NCI-H1930 (cell line): Measurements from ENCODE around the gene RRN3.
"Not testable (repeated sequence)": the region's sequence is repeated elsewhere in the genome, so short reads cannot be mapped to it uniquely, and the experiment has no call there.

ENCODE experiments used
- DNase-seq, 2 experiments: peaks; one replicate each; lab custom pipeline; 2025; lab: John Stamatoyannopoulos, UW

Gene RRN3

DNA sequence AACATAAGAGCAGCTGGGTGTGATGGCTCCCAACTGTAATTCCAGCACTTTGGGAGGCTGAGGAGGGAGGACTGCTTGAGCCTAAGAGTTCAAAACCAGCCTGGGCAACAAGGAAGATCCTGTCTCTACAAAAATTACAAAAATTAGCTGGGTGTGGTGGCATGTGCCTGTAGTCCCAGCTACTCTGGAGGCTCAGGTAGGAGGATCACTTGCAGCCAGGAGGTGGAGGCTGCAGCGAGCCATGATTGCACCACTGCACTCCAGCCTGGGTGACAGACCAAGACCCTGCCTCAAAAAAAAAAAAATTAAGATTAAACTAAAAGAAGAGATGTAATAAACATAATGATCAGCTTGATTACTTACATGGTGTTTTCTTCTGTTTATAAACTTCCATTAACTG lies 43.6 kb downstream of the RRN3 start:
- DNase-seq = not testable (repeated sequence)

DNA sequence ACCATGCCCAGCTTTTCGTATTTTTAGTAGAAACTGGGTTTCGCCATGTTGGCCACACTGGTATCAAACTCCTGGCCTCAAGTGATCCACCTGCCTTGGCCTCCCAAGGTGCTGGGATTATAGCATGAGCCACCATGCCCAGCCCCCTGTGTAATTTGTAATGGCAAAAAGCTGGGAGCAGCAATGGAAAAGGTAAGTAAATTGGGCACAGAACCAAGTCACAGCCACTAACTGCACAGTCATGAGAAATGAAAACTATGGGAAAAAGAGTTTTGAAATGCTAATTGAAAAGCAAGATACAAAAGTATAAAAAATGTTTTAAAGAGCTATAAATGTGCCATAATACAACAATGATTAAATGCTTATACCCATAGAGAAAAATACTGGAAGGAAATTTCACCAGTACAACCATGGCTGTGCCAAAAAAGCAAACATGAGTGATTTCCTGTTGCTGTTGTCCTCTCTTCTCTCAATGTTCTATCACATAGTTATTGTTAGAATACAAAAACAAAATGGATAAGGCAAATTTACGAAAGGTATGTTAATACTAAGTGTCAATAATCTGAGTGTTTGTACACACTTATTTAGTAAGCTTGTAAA lies 44.4 kb downstream of the RRN3 start:
- no peak for DNase-seq

DNA sequence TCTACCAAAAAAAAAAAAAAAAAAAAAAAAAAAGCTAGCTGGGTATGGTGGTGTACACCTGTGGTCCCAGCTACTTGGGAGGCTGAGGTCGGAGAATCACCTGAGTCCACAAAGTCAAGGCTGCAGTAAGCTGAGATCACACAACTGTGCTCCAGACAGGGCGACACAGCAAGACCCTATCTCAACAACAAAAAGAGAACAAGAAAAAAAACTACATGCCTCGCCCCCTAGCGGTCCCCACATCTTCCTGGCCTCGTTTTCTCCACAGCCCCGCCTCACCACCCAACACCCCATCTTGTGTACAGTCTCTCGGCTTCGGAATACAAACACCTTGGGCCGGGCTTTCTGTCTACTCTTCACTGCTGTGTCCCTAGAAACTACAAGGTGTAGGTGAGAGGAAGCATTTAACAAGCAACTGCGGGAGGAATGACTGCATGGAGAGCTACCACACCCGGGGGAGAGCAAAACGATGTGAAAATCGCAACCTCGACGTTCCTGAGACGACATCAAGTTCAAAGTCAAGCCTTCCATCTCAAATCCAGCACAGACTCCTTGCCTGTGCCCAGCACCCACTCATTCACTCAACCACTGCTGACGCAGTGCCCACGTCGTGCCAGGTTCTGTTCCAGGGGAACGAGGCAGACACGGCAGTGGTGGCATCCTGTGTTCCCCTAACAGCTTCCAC lies 47.2 kb downstream of the RRN3 start:
- DNase-seq = no peak

DNA sequence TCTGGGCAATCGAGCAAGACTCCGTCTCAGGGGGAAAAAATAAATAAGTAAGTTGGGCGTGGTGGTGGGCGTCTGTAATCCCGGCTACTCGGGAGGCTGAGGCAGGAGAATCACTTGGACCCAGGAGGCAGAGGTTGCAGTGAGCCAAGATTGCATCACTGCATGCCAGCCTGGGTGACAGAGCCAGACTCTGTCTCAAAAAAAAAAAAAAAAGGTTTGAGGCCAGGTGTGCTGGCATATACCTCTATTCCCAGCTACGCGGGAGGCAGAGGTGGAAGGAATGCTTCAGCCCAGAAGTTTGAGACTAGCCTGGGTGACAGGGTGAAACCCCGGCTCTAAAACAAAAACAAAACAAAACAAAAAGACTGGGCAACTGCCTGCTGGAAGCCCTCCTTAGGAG lies 48.8 kb downstream of the RRN3 start:
- not testable (repeated sequence) for DNase-seq

DNA sequence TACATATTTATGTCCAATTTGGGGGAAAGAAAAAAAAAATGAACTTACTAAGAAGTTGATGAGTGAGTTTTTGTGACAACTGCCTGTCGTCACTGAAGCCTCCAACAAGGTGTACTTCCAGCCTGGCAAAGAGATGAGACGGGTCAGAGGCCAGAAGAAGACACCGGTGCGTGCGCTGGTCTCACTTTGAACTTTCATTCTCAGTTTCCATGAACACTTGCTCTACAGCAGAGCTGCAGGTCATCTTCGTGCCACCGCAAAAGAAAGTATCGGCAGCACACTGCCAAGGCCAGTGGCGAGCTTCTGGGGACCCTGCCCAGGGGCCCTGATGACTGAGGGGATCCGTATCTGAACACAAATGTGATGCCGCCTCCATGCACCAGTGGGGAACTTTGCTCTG lies 49.8 kb downstream of the RRN3 start:
- no peak for DNase-seq

DNA sequence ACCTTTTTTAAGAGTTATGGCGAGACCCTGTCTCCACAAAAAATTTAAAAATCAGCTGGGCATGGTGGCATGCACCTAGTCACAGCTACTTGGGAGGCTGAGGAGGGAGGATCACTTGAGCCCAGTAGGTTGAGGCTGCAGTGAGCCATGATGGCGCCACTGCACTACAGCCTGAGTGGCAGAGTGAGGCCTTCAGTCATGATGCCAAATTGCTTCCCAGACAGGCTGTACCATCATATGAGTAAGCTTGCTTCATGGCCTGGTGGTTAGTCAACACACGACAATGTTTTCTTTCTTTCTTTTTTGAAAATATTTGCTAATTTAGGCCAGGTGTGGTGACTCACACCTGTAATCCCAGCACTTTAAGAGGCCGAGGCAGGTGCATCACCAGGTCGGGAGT lies 50.7 kb downstream of the RRN3 start:
- no peak for DNase-seq

DNA sequence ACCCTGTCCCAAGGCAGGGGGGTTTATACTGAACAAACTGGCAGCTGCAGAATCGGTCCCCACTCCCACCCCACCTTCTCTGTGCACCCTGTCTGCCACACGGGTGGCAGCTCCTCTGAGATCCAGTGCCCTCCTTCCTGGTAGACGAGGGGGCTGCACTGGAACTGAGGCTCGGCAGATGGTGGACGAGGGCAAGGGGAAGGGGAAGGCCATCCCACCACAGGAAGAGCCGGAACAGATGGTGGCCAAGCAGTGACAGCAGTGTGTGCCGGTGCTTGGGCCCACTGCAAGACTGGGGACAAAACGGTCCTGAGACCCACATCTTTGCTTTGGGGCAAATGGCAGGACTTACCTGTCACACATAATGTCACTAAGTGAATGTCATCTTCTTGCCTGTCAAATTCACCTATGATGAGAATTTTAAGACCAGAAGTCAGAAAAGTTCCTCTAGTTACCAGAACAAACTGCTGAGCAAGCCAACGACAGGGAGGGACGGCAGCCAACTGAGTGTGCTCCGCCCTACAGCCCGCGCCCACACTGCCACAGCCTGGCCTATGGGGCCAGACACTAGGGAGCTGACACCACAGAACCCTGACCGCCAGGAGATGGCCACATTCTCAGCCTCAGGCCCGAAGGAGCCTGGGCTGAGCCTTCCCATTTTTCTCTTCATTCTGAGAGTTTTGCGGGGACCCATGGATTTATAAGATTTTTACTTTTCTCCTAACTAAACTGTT lies 52.6 kb downstream of the RRN3 start:
- no peak for DNase-seq

DNA sequence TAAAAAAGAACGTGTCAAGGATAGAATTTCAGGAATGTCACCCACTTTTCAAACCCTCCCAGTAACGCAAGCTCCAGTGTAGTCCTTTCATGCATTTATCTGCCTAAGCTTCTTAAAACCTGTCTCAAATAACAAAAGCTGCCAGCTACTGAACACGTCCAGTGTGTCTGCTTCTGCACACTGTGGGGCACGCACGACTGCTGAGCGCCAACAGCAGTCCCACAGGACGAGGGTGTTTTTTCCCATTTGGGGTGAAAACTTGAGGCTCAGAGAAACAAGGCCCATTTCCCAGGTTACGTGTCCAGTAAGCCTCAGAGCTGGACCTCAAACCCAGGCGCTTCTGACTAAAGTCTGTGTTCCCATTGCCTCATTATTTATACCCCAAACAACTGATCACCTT lies 55.4 kb downstream of the RRN3 start:
- DNase-seq = no peak

DNA sequence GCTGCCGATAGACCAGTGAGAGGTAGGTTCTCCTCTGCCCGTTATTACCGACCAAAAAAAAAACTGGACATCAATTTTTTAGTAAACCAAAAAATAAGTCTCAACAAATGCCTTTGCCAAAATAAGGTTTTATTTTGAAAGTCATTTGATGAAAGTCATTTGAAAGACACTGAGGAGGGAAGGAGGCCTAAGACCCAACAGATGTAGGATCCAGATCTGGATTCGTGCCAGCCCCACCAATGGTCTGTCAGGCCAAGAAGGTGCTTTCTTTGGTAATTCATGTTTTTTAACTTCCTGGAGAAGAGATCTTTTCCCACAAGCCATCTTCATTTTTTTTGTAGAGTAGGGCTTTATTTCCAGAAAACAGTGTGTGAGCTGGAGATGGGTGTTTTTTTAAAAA lies 56.3 kb downstream of the RRN3 start:
- DNase-seq = no peak

DNA sequence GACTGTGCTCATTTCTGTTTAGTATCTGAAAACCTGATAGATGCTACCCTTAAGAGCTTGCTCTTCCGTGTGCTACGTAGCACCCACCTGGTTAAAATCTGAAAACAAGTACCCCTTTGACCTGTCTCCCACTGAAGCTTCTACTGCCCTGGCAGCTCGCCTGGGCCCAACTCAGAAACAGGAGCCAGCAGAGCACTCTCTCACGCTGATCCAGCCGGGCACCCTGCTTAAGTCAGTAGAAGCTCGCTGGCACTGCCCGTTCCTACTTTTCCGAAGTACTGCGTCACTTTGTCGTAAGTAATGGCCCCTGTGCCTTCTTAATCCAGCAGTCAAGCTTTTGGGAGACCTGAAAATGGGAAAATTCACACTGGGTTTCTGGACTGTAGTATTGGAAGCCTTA lies 57.1 kb downstream of the RRN3 start:
- DNase-seq = no peak

DNA sequence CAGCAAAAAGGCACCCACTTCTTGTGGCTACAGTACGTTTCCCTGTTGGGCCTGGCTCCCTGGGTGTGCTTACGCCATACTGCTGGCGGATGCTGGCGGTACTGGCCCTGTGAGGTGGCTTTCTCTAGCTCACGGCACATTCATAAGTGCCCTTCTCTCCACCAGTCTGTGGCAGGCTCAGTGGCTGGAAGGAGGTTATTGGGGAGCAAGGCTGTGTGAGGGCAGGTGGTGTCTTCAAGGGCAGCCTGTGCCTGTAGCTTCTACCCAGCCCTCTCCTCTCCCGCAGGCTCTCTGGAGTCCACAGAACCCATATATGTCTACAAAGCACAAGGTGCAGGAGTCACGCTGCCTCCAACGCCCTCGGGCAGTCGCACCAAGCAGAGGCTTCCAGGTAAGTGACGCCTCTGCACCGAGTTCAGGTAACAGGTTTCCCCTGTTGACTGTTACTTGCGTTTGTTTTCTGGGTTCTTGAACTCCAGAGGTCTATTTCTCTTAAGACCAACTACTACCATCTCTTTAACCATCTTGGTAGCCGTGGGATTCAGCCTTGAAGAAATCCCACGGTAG lies 58.8 kb downstream of the RRN3 start:
- no peak for DNase-seq

DNA sequence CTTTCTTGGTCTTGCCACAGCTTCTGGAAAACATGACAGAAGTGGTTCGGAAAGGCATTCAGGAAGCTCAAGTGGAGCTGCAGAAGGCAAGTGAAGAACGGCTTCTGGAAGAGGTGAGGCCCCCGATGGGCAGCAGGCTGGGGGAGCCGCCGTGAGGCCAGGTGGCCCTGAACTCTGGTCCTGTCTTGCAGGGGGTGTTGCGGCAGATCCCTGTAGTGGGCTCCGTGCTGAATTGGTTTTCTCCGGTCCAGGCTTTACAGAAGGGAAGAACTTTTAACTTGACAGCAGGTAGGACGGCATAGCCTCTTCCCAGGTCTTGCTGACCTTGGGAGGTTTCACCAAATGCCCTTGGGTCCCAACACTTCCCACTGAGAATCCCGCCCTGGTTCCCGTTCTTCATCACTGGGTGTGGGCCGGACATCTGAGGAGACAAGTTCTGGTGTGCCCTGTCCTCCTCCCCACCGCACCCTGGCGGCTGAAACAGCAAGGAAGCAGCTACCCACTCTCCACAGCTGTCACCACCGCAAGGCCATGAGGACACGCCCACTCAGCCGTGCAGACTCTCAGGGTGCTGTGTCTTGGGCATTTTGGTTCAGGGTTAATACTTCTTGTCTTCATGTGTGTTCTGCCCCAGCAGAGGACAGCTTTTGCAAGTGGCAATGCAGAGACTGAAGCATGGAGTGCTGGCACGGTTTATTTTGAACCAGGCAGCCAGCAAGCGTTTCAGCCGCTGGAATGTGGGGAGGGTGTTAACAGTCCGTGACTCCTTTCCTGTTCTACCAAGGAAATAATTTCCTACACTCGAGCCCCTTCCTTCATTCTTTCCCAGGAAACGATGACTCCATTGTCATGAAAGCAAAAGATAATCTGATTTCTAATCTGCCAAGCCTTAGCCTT lies 59.6 kb downstream of the RRN3 start:
- DNase-seq = no peak

DNA sequence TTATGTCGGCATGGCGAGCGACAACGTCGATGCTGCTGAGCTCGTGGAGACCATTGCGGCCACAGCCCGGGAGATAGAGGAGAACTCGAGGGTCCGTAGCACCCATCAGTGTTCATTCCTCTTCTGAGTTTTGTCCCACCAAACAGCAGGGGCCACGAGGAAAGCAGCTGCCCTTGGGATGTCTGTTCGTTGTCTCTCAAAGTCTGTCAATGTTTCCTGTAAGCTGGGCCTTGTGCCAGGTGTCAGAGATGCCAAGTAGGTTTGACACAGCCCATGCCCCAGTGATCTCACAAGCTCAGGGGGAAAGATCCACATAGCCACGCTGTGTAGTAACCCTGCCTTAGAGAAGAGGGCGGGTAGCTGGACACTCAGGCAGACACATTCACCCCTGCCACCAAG lies 60.8 kb downstream of the RRN3 start:
- DNase-seq = no peak

DNA sequence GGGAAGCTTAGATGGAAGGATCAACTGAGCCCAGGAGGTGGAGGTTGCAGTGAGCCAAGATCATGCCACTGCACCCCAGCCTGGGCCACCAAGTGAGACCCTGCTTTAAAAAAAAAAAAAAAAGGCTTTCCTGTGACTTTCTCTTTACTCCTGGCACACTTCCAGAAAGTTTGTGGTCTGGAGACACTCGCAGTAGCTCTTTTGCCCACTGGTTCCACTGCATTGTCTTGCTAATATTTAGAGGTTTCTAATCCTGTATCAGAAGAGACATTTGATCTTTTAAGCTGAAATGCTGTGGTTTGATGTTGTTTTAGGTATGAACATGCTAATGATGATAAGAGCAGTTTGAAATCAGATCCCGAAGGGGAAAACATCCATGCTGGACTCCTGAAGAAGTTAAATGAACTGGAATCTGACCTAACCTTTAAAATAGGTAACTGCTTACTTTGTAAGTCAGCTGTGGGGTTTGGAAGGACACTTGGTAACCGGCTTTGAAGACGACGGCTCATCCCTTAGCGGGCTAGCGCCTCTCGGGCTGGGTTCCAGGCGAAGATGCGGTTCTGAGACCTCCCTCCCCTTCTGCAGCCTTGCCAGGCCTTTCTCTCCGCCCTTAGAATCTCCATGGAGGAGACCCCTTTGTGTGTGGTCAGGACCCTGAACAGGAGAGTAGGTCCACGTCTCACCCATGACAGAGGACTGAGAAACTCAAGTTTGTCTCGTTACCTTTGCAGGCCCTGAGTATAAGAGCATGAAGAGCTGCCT lies 61.3 kb downstream of the RRN3 start:
- DNase-seq = no peak

DNA sequence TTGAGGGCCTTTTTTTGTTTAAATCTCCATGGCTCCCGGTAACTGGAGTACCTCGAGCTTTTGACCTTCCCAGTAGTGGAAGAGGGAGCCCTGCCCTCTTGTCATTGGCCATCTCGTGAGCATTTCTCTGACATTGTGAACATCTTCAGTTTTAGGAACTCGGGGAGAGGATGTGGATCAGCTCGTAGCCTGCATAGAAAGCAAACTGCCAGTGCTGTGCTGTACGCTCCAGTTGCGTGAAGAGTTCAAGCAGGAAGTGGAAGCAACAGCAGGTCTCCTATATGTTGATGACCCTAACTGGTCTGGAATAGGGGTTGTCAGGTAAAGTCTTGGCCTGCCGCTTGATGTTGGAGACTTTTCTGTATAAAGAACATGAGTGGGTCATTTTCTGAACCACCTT lies 62.5 kb downstream of the RRN3 start:
- DNase-seq = no peak

DNA sequence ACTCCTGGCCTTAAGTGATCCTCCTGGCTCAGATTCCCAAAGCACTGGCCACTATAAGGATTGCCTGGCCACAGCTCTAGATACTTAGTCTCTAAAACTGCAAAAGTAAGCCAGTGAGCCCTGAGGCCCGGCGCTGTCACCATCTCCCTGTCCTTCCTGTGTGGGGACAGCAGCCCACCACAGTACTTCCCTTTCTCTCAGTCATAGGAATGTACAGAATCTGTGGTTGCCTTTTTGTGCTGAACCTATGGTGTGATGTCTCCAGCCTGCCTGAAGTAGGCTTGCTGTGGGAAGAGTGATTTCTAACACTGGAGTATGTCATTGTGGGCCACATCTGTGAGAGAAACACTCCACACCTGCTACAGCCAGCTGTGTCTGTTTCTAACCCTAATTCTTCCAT lies 62.9 kb downstream of the RRN3 start:
- DNase-seq = no peak

DNA sequence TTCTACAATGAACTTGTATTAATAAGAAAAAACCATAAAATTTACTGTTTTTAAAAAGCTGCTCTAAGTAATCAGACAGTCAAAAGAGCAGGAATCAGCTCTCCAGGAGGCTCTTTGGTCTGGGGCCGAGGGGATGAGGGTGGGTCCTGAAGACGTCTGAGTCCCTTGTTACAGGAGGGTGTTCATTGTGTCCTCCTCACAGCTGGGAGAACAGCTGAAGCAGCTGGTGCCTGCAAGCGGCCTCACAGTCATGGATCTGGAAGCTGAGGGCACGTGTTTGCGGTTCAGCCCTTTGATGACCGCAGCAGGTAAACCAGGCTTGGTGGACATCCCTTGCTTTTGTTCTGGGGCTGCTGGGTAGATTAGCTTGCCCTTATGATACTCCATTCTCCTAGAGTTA lies 64.3 kb downstream of the RRN3 start:
- DNase-seq = not testable (repeated sequence)

DNA sequence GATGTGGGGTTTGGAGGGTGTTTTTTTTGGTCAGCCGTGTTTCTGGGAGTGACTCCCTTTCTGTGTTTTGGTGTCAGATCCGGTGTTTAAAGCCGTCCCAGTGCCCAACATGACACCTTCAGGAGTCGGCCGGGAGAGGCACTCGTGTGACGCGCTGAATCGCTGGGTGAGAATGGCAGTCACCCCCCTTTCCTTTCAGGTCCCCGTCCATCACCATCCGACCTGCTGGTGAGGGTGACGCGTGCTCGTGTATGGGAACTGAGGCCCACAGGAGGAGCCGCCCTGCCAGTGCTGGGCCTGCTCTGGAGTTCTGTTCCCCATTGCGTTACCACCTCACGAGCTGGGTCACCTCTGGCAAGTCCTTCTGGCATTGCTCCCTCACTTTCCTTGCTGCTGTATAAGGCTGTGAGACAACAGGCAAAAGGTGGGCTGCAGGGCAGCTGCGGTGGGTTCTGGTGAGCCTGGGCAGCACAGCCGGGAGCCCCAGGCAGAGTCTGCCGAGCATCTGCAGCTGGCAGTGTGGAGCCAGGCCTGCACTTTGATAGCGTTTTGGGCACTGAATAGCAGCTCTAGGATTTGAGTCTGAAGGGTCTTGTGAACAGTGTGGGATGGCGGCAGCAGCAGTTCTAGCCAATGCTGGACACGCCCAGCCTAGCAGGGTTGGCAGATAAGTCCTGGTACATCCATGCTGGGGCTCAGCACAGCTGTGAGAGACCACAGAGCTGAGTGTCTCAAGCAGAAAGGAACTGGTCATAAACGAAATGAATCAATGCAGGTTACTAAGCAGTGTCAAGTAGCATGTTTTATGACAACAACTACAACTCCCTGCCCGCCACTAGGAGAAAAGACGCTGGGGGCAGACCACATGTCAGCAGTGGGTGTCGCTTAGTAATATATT lies 65.0 kb downstream of the RRN3 start:
- not testable (repeated sequence) for DNase-seq

DNA sequence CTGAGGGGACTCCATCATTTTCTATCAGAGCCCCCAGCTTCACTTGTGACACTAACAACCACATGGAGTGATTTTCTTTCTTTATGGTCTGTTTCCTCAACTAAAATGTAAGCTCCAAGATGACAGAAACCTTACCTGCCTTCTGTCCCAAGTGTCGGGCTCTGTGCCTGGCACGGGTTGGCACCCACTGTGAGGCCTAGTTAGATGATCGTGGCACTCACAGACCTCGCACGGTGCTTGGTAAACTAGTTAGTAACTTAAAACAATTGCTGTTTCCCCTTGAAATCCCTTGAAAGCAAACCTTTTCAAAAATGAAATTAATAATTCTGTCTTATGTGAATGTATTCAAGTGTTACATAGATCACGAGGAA lies 65.7 kb downstream of the RRN3 start:
- DNase-seq = not testable (repeated sequence)
